ENCODE results near the gene TAS2R5. TPM values are rescaled to one million over a fixed set of nuclear protein-coding genes. Genes with fewer than 3 reads are reported as not detected.

TAS2R5 gene
- polyA plus RNA-seq, 3 donors = 1.5 TPM; not detected in 2

GRCh38 chr7:141788296-141788695, 1.7 kb upstream of the TAS2R5 start:
- Mint-ChIP-seq H3K36me3 (peaks cover 24 to 27% of the 10 kb centered on the region in 2 donors), H3K27me3 (ENCODE audit: low read depth in 3 of 3) (no peaks in the 10 kb centered on the region), H3K4me1 (peaks cover 8% of the 10 kb centered on the region), H3K27ac (no peak overlapping the region), H3K9me3 (peaks cover 0 to 4% (median 0%) of the 10 kb centered on the region in 7 donors), H3K4me3 (no peak overlapping the region)
- Histone ChIP-seq H3K4me1 (ENCODE audit: control insufficient read depth in 1 of 2, insufficient read depth in 2 of 2, low read length in 2 of 2) (peaks cover 9 to 11% of the 10 kb centered on the region in 2 donors), H4K20me1 (ENCODE audit: insufficient read depth, low read length) (no peaks in the 10 kb centered on the region), H3K9ac (ENCODE audit: insufficient read depth, low read length, poor library complexity, severe bottlenecking) (no peak overlapping the region), H3K4me3 (replicated peaks in 1 of 3; ENCODE audit: low read depth in 2 of 3, low read length in 3 of 3) (no peak overlapping the region), H3K27me3 (ENCODE audit: control insufficient read depth in 2 of 2, insufficient read depth in 2 of 2, low read length in 2 of 2) (no peaks in the 10 kb centered on the region), H3K4me2 (replicated peaks; ENCODE audit: extremely low read depth, low read length, poor library complexity, severe bottlenecking) (no peak overlapping the region), H3K79me2 (ENCODE audit: insufficient read depth, low read length) (no peaks in the 10 kb centered on the region), H2AFZ (ENCODE audit: insufficient read depth, low read depth, low read length, poor library complexity, severe bottlenecking) (no peak overlapping the region), H3K27ac (ENCODE audit: low read depth in 1 of 2, low read length in 2 of 2) (no peak overlapping the region), H3K9me3 (replicated peaks in 1 of 2; ENCODE audit: control insufficient read depth in 1 of 2, insufficient read depth in 1 of 2, low read length in 2 of 2) (no peaks in the 10 kb centered on the region), H3K36me3 (replicated peaks in 1 of 2; ENCODE audit: control insufficient read depth in 1 of 2, insufficient read depth in 2 of 2, low read length in 2 of 2) (peaks cover 0 to 9% of the 10 kb centered on the region in 2 donors)
- DNase-seq = no peak
- no peak for TF ChIP-seq CTCF (IDR thresholded peaks at IDR 0.05)
- 100% methylated on average over 1 of the region's 2 CpGs for WGBS (ENCODE audit: insufficient coverage)
- intact Hi-C loops (cut with micrococcal nuclease) = no loop called here

- intact Hi-C loops (cut with micrococcal nuclease) = no loop called here
- Histone ChIP-seq H3K9me3 (replicated peaks in 1 of 2; ENCODE audit: control insufficient read depth in 1 of 2, insufficient read depth in 1 of 2, low read length in 2 of 2) (no peaks in the 10 kb centered on the region), H3K4me2 (replicated peaks; ENCODE audit: extremely low read depth, low read length, poor library complexity, severe bottlenecking) (no peak overlapping the region), H3K4me1 (ENCODE audit: control insufficient read depth in 1 of 2, insufficient read depth in 2 of 2, low read length in 2 of 2) (no peaks in the 10 kb centered on the region), H2AFZ (ENCODE audit: insufficient read depth, low read depth, low read length, poor library complexity, severe bottlenecking) (no peak overlapping the region), H3K36me3 (replicated peaks in 1 of 2; ENCODE audit: control insufficient read depth in 1 of 2, insufficient read depth in 2 of 2, low read length in 2 of 2) (peaks cover 0 to 9% of the 10 kb centered on the region in 2 donors), H3K79me2 (ENCODE audit: insufficient read depth, low read length) (no peaks in the 10 kb centered on the region), H3K27ac (ENCODE audit: low read depth in 1 of 2, low read length in 2 of 2) (no peak overlapping the region), H3K4me3 (replicated peaks in 1 of 3; ENCODE audit: low read depth in 2 of 3, low read length in 3 of 3) (no peak overlapping the region), H4K20me1 (ENCODE audit: insufficient read depth, low read length) (no peaks in the 10 kb centered on the region), H3K27me3 (ENCODE audit: control insufficient read depth in 2 of 2, insufficient read depth in 2 of 2, low read length in 2 of 2) (no peaks in the 10 kb centered on the region), H3K9ac (ENCODE audit: insufficient read depth, low read length, poor library complexity, severe bottlenecking) (no peak overlapping the region)
- 100% methylated on average over 1 of the region's 2 CpGs for WGBS (ENCODE audit: insufficient coverage)
- Mint-ChIP-seq H3K27me3 (ENCODE audit: low read depth in 3 of 3) (no peaks in the 10 kb centered on the region), H3K27ac (no peak overlapping the region), H3K9me3 (peaks cover 0 to 7% (median 3%) of the 10 kb centered on the region in 7 donors), H3K4me1 (no peaks in the 10 kb centered on the region), H3K36me3 (peaks cover 22 to 24% of the 10 kb centered on the region in 2 donors), H3K4me3 (no peak overlapping the region)
- DNase-seq = no peak
- no peak for TF ChIP-seq CTCF (IDR thresholded peaks at IDR 0.05)
These were observed 2.5 kb downstream of the TAS2R5 start for GRCh38 chr7:141792526-141792925.
